Stimulated activated CD4-positive, alpha-beta T cell treated with anti-CD3 and anti-CD28 coated beads, Interleukin-15, amount 100 ng/mL, for 1 hour (primary cell): ENCODE measurements around the gene NRDC.
"Not testable (repeated sequence)": the region's sequence is repeated elsewhere in the genome, so short reads cannot be mapped to it uniquely, and the experiment has no call there.

Source experiments
- DNase-seq, 2 donors: peaks; one replicate each; pipeline ENCODE4 v3.0.0-alpha.2; 2020; ENCODE audit warnings: low read depth in 1 of 2, low spot score in 1 of 2

NRDC gene

DNA sequence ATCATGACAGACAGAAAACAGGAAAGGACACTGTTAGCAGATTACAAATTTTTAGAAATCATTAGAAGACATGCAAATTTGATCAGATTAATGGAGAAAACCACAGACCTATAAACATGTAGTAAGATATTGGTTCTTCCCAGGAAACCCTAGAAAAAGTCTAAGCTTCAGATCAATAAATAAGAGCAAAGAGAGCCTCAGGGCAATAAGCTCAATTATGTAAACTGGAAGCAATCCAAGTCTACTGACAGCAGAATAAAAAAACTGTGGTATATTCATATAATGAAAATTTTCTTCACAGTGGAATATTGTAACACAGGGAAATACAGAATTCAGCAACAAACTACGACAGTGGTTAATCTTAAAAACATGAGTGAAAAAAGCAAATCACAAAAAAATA, 36.3 kb downstream of the NRDC start:
- no peak for DNase-seq

DNA sequence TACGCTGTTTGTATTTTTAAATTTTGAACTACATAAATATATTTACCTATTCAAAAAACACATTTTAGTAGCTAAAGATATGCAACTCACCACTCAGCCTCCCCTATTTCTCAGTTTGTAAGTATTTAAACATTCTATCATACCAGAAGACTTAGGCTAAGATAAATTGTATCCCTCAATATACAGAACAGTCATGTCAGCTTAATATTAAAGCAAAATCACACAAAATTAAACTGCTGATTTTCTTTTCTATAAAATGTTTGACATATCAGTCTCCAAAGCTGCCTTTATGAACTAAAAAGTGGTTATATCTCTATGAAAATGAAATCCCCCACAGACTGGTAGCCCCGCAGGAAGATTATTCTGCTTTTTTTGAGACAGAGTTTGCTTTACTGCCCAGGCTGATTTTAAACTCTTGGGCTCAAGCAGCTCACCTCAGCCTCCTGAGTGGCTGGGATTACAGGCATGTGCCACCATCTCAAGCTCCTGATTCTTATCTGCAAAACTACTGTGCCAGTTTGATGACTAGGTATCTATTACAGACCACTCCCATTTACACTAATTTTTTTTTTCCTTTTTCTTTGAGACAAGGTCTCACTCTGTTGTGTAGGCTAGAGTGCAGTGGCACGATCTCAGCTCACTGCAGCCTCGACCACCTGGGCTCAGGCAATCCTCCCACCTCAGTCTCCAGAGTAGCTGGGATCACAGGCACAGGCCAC, 37.6 kb downstream of the NRDC start:
- no peak for DNase-seq

DNA sequence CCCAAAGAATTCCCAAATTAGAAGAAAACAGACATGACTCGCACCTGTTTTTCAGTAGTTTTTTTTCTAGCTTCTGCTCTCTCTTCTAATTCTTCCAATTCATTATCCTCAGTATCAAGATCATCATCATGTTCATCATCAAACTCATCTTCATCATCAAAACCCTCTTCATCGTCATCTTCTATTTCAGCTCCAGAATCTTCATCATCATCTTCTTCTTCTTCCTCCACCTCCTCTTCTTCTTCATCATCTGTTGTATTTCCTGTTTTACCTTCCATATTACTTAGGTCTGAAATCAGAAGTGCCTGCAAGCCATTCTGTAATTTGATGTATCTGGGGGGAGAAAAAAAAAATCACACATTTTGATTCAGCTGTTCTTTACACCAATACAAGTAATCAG, 38.3 kb downstream of the NRDC start:
- DNase-seq, result no peak

DNA sequence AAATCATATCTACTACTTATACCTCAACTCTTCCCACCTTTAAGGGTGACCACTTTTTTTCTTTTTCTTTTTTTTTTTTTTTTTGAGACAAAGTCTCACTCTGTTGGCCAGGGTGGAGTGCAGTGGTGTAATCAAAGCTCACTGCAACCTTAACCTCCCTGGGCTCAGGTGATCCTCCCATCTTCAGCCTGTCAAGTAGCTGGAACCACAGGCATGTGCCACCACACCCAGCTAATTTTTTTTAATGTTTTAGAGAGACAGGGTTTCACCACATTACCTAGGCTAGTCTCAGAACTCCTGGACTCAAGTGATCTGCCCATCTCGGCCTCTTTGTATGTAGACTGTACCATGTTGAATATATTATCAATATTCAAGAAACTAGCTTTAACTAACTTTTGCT, 39.4 kb downstream of the NRDC start:
- no peak for DNase-seq

DNA sequence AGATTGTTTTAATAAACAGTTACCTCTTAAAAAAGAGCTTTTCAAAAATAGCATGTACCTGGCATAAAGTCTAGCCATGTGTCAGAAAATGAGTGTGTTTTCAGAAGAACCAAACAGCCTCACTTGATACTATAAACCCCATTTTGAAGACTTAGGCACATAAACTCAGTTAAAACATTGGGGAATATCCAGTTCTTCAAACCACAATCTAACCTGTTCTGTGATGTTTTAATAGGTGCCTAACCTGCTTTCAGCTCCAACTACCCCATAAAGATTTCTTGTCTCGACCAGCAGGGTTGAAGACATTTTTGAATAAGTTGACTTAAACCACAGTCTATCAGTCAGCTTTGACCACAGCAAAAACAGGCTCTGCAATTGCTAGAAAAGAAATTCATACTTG, 41.3 kb downstream of the NRDC start:
- DNase-seq, result no peak

DNA sequence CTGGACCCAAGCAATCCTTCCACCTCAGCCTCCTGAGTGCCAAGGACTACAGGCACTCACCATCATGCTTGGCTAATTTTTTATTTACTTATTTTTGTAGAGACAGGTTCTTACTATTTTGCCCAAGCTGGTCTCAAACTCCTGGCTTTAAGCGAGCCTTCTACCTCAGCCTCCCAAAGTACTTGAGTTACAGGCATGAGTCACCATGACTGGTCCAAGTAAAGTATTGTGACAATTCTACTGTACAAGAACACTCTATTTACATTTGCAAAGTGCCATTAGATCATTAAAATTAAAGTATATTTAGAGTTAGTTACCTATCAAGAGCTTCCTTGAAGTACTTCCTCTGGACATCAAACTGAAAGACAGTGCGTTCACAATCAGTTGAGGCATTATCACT, 44.8 kb downstream of the NRDC start:
- no peak for DNase-seq

DNA sequence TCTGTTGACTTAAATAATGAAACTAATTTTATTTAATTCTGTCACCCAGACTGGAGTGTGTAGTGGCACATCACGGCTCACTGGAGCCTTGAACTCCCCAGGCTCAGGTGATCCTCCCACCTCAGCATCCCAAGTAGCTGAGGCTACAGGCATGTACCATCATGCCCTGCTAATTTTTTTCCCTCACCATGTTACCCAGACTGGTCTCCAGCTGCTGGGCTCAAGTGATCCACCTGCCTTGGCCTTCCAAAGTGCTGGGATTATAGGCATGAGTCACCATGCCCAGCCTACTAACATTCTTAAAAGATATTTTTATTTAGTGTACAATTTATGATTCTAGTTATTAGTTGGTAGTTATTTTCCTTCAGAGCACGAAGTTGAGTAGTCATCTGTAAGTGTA, 49.5 kb downstream of the NRDC start:
- no peak for DNase-seq

DNA sequence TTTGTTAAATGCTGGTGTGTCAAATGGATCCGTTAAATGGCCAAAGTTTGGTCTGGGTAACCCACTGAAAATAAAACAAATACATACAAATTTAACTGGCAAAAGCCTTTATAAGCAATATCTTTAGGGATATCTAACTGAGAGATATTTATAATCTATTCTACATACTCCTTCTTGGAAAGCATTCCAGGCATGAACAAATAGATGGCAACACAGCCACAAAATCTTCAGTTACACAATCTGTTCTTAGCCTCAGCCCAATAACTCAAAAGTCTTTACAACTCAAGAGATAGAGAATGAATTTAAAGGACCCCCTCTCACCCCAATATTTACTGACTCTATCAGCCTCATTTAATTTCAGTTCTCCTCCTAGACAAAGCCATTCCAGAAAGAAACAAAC, 58.7 kb downstream of the NRDC start:
- DNase-seq, result no peak

DNA sequence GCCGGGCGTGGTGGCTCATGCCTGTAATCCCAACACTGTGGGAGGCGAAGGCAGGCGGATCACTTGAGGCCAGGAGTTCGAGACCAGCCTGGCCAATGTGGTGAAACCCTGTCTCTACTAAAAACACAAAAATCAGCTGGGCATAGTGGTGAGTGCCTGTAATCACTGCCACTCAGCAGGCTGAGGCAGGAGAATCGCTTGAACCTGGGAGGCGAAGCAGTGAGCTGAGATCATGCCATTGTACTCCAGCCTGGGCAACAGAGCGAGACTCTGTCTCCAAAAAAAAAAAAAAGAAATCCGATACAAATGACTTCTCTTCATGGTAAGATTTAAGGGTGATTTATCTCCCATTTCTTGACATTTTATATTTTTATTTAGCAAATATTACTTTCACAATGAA, 59.5 kb downstream of the NRDC start:
- not testable (repeated sequence) for DNase-seq

DNA sequence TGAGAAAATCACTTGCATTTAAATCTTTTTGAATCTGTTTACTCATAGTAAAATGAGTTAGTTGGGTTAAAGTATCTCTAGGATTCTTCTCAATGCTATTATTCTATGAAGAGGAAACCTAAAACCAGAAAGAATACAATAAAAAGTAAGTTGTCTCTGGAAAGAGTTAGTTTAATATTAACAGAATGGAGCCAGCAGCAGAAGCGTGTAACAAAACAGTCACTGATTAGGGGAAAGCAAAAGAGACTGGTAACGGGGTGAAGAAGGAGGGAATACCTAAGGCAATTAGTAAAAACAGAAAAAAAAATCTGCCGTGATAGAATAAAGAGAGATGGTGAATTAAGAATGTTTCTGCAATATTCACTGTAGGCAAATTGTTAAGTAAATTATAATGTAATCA, 60.0 kb downstream of the NRDC start:
- DNase-seq, result no peak

DNA sequence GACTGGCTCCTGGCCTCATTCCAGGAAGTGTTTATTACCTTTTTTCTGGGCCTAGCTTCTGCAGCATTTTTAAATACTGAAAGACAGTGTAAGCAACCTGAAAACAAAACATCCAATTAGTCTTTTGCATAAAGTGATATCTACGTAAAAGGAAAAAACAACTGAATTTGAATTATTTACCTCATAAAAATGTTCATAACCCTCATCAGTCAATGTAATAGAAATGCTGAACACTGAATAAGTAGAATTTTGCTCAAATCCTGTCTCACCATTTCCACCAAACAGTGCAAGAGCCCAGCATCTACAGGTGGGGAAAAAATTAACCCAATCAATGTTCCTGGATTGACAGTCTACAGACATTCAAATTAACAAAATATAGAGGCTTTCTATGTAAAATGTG, 64.0 kb downstream of the NRDC start:
- DNase-seq, result no peak

DNA sequence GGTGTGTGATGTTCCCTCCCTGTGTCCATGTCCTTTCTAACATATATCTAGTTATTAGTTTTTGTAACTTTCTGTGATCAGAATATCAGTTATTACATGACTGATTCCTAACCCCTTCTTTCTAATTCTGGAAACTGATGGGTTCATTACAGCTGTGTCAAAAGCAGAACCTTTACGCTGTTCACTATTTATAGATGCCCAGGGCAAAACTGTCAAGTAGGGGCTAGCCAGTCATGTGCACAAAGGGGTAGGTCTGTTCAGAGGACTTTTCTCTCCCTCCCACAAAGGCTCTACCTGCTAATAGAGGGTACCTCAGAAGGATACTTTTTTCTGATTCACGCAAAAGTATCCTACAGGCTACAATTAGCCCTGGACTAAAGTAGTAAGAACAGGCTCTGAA, 79.2 kb downstream of the NRDC start:
- DNase-seq, result no peak

DNA sequence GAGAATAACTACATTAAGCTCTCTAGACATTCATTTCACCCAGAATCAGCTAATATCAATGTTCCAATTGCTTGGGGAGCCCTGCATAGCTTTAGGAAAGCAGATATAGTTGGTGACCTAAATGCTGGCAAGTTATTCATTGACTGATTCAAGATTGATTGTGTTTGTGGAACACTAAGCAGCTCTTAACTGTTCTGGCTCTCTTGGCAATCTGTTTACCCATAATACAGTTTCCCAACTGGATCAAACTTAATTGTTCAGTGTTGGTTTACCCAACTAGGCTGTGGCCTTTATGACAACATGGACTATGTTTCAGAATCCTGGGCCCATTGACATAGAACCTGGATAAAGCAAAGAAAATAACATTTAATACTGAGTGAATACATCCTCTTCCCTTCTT, 83.7 kb downstream of the NRDC start:
- DNase-seq, result no peak

DNA sequence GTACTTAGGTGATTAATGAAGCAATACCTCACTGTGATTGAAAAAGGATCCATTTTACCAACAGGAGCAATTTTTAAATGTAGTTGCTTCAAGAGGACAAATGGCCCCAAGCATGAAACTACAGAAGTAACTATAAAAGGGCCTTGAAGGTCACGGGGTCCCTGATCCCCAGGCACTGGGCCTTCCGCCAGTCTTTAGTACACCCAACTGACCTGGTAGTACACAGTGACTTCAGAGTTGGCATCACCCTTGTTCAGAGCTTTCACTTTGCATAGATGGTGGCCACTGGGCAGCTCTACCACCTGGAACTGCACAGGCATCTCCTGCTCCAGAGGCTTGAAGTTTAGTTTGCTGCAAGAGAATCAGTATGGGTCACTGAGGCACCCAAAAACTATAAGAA, 84.3 kb downstream of the NRDC start:
- no peak for DNase-seq

DNA sequence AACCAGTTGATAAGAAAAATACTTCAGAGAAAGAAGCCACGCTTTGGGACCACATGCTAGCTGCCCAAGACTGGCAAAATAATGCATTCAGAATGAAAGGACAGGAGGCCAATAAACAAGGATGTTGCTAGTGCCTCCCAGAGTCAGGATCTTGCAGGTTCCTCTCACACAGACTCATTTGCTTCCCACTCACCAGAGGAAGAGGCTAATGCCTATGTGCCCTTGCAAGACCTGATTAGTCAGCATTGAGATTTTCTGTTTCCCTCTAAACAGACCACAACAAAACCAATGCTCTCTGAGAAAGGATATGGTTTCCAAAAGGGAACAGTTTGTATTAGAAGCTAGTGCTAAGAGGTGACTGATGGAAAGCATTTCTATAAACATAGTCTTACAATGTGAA, 85.7 kb downstream of the NRDC start:
- DNase-seq, result no peak

DNA sequence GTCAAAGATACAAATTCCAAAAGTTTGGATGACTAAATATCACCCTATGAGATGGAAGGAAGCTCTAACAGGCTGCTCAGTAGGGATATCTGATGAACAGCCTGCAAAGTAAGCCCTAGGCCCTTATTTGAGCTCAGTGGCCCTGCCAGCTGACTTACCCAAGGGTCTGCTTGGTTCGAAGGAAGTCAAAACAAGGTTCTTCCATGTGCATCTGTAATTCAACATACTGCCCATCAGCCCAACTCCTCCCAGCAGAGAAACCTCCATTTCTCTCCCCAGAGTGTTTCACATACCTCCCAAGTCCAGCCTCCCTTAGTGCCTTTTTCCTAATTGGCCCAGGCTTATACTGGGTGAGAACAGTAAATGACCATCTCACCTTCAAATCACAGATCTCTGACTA, 86.6 kb downstream of the NRDC start:
- DNase-seq, result no peak

DNA sequence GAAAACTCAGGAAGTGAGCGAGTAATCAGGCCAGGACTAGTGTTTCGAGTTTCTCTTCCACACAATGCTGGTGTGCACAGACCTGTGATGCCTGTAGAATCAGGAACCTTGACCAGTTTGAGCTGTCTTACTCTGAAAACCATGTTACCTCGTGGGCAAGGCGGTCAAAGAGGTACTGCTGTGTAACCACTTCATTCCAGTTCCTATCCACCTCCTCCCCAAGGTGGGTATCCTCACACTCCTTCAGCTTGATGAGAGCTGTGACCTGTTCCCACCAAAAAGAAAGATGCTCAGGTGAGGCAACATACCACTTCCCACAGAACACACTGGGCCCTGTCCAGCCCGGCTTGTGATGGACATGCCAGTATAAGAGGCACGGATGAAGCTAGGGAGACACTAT, 88.1 kb downstream of the NRDC start:
- DNase-seq, result no peak

DNA sequence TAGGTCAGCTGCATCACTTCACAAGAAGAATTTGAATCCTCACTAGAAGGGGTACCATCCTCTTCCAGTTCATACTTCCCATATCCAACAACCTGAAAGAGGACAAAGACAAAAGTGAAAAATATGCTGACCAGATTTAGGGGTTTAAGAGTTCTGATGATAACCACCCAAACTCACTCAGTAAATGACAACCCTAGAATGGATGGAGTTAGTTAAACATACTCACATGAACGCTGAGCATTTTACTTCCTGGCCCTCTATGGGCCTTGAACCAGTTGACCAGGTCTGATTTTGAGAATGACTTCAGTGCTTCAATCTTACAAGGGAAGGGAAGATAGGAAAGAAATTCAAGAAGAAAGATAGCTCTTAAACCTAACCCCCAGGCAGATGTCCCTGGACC, 89.2 kb downstream of the NRDC start:
- no peak for DNase-seq

DNA sequence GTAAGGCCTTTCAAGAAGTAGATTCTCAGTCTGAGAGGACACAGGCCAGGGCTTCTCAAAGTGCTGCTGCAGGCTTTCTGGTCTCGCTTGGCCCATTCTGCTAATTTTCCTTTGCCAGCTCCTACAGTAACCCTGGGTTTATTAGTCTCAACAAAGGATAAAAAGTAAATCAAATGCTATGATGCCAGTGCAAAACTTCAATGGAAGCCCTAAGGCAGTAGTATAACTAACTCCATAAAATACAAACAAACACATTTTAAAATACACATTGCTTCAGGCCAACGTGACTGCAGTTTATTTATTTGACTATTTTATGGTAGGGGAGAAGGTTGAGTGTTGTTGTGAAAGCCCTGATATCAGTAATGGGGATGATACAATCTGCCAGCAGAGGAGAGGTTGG, 89.6 kb downstream of the NRDC start:
- no peak for DNase-seq

DNA sequence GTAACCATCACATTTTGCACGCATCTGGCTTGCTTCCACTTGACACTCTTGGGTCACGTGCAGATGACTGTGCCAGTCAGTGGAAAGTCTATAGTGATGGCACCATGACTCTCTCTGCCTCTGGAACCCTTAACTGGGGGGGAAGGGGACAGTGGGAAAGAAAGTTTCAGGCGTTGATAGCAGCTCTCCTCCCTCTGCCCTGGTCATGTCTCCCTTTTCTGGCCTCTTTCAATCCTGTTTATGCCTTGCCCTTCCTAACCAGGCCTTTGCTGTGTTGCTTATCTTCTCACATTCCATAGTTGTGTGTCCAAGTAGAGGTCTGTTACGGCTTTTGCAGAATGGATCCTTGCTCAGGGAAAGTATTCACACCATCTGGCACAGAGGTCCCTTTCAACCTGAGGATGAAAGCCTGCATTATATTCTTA, 93.5 kb downstream of the NRDC start:
- DNase-seq, result no peak

DNA sequence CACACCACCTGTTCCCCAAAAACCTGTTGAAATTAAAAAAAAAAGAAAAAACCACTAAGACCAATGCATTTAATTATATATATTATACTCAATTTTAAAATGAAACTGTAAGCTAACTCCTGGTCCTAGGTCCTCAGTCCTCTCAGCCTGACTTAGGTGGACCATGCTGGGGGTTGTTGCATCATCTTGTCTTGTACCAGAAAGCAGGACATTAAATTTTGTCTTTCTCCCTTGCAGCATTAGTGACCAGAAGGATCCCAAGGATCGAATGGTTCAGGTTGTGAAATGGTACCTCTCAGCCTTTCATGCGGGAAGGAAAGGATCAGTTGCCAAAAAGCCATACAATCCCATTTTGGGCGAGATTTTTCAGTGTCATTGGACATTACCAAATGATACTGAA, 97.6 kb downstream of the NRDC start:
- DNase-seq, result no peak

DNA sequence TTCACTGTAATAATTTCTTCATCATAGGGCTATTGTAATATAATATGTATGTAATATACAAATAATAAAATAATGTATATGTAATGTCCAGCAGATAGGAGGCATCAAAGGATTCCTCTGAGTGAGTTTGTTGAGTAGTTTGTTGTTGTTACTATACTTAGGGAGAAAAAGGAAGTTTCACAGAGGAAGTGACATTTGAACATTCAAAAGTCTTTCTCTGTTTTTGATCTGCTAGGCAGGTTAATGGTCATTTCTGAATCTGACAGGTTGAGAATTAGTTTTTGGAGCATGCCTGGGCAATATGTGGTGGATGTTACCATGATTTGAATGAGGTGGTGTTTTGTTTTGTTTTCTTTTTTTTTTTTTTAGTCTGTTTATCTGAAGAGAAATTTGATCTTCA, 102.1 kb downstream of the NRDC start:
- DNase-seq, result no peak

DNA sequence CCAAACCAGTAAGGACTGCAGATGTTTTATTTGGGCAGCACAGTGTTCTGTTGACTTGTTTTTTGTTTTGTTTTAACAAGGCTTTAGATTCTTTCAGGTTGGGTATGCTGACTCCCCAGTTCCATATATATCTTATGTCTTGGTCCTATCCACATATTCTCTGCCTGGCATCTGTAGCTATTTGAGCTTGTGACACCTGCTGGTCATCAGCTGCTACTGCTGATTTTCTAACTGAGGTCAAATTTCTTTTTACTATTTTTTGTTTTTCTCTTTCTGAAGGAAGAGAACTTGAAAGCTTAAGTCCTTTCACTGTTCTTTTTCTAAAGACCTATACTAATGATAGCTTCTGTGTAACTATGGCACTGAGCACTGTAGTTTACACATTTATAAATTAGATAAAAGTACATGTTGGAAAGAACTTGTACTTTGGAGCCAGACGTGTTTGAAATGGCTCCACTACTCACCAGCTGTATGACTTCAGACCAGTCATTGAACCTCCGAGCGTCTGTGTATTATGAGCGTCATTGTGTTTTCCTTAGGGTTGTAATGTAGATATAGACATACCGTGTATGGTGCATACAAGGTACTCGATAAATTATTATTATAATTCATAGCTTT, 109.4 kb downstream of the NRDC start:
- no peak for DNase-seq
